Peyer's patch (tissue), 4 donors: Measurements from ENCODE around the gene TEAD1.

ENCODE experiments used
- POLR2A ChIP-seq, 2 donors: fragments of 450-650 bp; IDR thresholded peaks; one replicate each; pipeline ENCODE4 v1.5.1; 2017; ENCODE audit warnings: antibody characterized with exemption in 2 of 2, mild to moderate bottlenecking in 2 of 2, moderate library complexity in 2 of 2
- TF ChIP-seq, protein P1 (sequence below), 6 experiments: fragments of 450-650 bp in 4 of 6; fragments of 200-600 bp in 2 of 6; sonication (generic) in 1 of 6; IDR thresholded peaks; one replicate each; pipeline ENCODE4 v1.5.1; 2017 to 2019; ENCODE audit warnings: antibody characterized with exemption in 6 of 6, mild to moderate bottlenecking in 3 of 6, moderate library complexity in 1 of 6

DNA sequence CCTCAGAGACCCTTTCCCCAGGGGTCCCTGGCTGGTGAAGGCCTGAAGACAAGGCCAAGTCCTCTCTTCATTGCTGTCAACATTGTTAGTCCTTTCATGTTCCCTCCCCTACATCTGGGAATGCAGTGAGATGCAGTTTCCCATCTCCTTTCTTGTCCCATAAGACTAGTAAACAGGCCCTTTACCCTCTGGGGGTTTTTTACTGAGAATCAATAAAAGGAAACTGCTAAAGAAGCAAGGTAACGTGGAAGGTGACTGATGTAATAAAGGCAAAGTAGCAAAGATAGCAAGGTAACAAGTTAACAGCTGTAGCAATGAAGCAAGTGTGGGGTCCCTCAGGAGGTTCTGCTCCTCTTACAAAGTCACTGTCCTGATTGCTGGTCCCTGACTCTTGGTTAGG lies 37.3 kb downstream of the TEAD1 start:
- TF ChIP-seq, protein P1, sequence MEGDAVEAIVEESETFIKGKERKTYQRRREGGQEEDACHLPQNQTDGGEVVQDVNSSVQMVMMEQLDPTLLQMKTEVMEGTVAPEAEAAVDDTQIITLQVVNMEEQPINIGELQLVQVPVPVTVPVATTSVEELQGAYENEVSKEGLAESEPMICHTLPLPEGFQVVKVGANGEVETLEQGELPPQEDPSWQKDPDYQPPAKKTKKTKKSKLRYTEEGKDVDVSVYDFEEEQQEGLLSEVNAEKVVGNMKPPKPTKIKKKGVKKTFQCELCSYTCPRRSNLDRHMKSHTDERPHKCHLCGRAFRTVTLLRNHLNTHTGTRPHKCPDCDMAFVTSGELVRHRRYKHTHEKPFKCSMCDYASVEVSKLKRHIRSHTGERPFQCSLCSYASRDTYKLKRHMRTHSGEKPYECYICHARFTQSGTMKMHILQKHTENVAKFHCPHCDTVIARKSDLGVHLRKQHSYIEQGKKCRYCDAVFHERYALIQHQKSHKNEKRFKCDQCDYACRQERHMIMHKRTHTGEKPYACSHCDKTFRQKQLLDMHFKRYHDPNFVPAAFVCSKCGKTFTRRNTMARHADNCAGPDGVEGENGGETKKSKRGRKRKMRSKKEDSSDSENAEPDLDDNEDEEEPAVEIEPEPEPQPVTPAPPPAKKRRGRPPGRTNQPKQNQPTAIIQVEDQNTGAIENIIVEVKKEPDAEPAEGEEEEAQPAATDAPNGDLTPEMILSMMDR (IDR thresholded peaks at IDR 0.05) = no peak
- TF ChIP-seq POLR2A (IDR thresholded peaks at IDR 0.05) = no peak
